Prostate gland (tissue), 2 donors: ENCODE data around the gene CFAP107.

Experiments
- CTCF ChIP-seq, 4 experiments: fragments of 200-600 bp in 2 of 4; fragments of 450-650 bp in 2 of 4; sonication (generic) in 2 of 4; IDR thresholded peaks; 1 replicate in 3 of 4; 2 replicates in 1 of 4; pipeline ENCODE4 v1.5.1; 2016 to 2019; ENCODE audit warnings: antibody characterized with exemption in 4 of 4, mild to moderate bottlenecking in 2 of 4, moderate library complexity in 2 of 4
- POLR2A ChIP-seq: fragments of 450-650 bp; IDR thresholded peaks from one replicate; pipeline ENCODE4 v1.6.1; 2016; ENCODE audit warnings: antibody characterized with exemption, mild to moderate bottlenecking
- POLR2AphosphoS5 ChIP-seq: sonication (generic); formaldehyde crosslinking; IDR thresholded peaks from one replicate; pipeline ENCODE4 v1.6.1; 2017; ENCODE audit warnings: antibody characterized with exemption

- TF ChIP-seq POLR2AphosphoS5 (no peak), CTCF (IDR thresholded peaks at IDR 0.05) (no peak), POLR2A (no peak)
These were observed 641 bp upstream of the CFAP107 start for GRCh38 chr1:12745126-12745991.
